Measurements from ENCODE around the gene FAM163B.

Gene FAM163B

DNA sequence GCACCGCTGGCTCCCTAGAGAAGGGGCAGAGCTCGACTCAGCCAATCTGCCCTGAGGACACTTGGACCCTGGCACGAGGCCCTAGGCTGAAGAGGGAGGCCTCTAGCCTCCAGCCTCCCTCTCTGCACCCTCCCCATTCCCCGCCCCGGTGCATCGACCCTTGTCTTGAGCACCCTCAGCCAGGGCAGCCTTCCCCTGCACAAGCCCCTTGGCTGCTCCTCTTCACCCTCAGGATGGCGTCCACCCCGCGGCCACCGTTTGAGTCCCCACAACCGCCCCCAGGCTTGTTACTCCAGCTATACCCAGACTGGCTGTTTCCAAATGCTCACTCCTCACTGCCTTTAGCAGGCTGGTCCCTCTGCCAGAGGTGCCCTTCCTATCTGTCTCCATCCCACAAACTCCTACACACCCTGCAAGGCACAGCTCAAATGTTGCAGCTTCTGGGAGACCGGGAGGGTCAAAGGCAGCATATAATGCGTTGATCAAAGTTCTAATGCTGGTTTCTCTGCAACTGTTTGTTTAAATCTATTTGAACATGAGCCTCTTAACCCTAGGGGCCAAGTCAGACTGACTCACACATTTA, 6.5 kb upstream of the FAM163B start:
- no peak for DNase-seq

DNA sequence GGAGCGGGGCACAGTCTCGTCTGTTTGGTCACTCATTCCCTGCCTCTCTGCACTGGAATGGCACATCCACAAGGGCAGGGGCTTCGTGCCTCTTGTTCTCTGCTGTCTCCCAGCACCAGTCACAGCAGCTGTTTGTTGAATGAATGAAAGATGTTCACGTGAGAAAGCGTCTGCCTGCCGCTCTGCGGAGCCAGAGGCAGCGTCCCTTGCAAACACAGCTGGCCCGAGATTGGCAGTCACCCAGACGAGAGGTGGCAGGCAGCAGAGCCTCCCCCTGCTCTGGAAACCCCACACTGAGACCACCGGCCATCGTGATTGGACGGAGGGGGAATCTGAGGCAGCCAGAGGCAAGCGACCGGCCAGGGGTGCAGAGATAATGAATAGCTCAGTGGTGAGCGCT, 6.0 kb upstream of the FAM163B start:
- DNase-seq: no peak

DNA sequence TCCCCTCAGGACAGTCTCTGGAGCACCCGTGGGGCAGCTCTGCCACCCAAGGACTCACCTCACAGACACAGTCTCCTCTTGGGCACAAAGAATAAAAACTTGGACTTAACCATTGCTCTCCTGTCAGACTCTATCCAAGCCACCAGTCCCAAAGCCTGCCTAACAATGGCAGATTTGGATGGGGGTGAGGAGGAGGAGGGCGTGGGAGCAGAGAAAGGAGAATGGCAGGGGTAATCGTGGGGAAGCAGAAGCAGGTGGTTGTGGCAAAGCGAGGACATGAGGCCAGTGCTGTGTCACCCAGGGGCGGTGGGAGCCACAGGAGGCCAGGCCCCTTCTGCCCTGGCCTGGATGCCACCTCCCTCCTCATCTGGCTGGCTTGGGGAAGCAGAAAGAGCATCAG, 5.5 kb upstream of the FAM163B start:
- no peak for DNase-seq

DNA sequence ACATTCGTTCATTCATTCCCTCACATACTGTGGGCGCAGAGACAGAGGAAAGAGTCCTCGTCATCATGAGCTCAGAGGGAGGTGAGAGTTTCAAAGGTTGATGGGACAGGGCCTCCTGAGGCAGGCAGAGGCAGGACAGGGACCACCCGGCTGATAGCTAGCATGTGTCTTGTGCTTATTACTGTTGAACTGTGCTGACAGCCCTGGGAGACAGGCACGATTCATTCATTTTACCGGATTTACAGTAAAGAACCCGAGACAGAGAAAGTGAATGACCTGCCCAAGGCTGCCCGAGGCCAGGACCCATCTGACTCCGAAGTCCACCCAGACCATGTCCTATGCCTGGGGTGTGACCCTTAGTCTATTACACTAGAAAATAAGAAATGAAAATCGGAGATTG, 4.9 kb upstream of the FAM163B start:
- DNase-seq: no peak

DNA sequence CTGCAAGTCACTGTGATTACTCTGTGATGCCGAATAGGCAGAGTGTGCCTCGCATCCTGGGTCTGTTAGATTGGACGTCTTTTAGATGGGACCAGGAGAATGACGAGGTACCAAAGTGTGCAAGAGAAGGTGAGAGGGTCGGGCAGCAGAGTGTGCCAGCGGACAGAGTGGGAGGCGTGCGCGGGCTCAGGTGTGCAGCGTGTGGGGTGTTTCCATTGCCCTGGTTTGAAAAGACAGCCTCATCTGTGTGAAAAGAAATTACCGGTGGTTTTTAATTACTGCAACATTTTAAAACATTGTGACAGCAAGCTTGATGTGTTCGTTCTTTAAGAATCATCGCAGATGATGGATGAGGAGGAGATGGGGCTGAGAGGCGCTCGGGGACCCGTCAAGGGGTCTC, 4.2 kb upstream of the FAM163B start:
- DNase-seq: no peak

DNA sequence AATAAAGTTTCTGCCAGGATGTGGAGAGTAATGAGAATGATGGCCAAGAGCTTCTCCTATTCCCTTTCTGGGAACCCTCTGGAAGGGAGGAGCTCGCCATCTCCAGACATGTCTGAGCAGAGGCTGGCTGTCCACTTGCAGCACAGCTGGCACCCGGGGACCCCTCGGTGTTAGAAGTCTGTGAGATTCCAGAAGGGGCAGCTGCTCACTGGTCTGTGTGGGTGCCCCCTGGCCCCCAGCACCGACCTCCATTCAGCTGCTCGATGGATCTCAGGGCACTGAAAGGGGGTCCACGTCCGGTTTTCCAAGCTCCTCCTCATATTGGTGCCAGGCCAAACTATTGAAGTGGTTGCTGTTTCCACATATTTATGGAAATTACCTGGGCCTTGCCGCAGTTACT, 3.6 kb upstream of the FAM163B start:
- no peak for DNase-seq

DNA sequence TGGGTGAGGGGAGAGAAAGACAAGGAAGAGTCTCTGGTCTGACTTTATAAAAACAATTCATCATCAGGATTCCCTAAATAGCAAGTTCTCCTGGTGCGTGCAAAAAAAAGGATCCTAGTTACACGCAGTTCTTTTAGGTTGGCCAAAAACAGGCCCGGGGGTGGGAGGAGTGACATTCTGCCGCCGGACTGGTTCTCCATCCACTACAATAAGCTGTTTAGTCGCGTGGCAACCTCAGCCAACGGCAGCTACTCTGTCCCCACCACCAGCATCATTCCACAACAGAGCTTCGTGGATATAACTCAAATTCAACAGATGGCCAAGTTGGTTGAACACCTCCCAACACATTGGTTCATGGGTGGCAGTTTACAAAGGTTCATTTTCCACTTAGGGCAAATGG, 2.9 kb upstream of the FAM163B start:
- no peak for DNase-seq

DNA sequence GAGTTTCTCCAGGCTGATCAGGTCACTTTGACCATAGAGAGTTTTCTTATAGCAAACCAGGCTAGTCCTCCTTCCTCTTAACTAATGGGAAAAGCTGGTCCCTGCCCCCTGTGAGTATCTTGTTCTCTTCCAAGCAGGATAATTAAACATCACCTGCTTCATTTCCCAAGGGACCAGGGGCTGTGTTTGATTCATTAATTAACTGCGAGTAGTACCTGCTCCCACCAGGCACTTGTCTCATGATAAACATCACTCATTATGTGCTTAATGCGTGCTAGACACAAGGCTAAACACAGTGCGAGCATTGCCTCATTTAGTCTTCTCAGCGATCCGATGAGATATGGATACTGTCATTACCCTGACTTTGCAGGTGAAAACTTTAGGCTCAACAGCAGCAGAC, 1.7 kb upstream of the FAM163B start:
- DNase-seq: no peak

DNA sequence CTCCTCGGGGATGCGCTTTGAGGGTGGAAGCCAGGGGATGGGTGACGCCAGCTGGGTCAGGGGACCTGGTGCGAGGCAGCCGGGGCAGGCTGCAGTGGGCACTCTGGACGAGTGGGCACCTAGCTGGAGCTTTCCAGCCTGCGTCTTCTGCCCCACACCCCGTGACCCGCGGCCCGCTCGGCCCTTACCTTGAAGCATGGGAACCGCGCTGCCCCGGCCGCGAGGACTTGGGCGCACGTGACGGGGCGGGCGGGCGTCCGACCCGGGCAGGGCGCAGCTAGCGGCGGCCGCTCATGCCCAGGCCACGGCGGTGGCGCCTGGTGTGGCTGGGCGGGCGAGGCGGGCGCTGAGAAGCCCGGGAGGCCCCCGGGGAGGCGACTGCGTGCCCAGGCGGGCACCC, 300 bp downstream of the FAM163B start:
- no peak for DNase-seq

DNA sequence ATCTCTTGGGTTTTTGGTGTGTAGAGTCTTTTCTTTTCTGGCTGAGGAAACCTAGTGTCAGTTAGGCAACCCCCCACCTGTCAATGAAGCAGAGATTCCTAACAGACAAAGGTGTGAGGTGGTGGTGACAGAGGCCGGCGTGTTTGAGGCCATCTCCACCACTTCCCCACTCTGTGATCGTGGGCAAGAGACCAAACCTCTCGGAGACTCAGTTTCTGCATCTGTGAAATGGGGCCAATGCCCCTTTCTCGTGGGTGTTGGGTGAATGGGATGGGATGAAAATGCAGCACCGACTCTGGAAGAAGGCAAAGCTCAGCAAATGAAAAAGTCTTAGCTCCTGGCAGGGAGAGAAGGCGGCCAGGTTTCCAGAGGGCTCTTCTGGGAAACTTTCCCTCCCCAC, 807 bp downstream of the FAM163B start:
- DNase-seq: no peak

DNA sequence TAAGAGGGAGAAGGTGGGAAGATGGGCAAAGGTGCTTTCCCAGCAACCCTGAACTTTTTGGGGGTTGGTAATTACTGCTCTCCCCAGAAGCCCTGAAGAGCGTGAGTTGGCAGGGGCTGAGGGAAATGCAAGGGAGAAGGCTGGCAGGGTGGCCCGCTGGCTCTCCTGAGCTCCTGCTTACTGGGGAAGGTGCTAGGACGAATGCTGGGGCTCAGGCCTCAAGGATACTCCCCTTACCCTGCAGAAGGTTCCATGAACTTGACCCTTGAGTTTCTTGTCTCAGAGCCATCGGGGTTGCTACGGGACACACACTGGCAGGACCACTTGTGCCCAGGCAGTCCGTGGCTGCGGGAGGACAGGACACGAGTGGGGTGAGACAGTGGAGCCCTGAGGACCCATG, 1.2 kb downstream of the FAM163B start:
- no peak for DNase-seq

DNA sequence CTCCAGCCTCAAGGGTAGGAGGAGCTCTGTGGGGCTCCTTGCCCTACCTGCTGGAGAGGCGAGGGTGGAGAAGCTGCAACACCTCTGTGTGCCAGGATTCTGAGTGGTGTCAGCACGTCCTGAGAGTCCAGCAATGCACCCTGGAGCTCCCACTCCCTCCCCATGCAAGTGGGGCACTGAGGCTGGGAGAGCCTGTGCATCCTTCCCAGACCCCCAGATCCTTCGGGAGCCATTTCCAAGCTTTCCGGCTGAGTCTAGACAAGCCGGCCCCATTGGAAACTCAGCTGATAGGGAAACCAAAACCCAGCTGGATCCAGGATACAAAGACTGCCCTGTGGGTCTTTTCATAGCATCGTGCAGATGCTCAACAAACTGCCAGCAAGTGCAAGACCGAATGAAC, 1.8 kb downstream of the FAM163B start:
- no peak for DNase-seq

DNA sequence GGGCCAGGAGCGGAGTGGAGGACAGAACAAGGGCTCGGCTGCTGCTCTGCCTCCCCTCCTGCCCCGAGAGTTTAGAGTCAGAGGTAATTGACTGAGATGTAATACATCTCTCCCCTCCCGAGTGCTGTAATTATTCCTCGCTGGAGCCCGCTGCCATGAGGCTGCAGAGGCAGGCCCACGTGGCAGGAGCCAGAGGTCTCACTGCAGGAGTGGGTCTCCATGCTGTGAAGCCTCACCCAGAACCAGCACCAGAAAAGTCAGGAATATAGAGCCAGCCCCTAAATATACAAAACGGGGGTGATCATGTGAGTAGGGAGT, 2.5 kb downstream of the FAM163B start:
- DNase-seq: no peak

DNA sequence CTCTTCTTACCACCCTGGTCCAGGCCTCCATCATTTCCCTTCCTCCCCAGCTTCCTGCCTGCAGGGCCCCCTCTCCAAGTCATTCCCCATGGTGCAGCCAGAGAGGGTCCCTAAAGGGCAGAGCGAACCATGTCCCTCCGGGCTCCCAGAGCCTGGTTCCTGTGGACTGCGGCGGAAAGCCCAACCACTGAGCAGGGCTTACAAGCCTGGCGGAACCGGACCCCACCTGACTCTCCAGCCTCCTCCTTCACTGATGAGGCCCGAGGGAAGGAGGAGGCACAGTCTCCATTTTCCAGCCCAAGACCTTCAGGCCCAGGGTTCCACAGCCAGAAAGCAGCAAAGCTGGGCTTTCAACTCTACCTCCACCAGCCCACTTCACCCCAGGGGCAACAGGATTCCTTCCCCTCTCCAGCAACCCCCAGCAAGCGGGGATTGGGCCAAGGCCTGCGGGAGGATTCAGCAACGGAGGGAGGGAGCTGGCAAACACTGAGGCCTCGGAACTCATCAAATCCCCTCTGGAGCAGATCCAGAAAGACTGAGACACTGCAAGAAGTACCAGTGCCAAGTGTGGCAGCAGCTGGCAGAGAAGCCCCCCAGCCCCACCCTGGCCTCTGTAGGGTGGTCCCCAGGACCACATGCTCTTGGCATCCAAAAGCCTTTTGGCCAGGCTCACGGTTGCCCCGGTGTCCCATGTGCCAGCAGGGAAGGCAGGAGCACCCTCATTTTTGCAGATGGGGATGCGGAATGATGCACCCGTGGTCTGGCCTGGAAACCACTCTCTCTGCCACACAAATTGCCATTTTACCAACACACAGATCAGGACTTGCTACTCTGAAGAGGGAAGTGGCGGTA, 3.1 kb downstream of the FAM163B start:
- DNase-seq: no peak

DNA sequence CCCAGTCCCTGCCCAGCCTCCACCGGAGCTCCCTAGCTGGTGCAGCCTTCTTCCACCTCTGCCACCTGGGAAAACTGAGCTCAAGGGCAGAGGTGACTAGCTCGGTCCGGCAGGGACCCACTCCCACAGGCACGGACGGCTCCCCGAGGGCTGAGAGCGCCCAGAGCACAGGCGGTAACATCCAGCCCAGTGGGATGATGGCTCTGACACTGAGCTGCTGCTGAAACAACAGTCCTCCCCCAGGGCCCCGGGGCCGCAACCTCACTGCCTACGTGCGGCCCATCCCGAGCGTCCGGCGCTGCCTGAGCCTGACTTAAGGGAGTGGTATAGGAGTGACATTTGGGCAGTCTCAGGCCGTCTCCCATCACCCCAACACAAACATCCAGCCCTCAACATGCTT, 3.7 kb downstream of the FAM163B start:
- no peak for DNase-seq

DNA sequence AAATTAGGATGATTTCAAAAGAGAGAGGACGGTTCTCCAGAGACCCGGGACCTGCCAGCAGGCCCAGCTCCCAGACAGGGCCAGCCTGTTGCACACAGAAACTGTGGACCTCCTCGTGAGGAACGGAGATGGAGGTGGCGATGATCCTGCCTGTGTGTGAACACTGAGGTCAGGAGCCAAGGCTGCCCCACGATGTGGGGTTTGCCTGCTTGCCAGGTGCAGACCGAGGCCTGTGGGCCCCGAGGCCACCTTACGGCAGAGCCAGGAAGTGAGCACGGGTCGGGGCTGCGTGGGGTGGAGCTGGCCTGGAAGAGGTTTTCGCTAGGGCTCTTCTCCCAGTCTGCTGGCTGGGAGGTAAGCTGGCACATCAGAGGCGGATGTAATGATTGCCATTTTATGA, 4.3 kb downstream of the FAM163B start:
- DNase-seq: no peak

DNA sequence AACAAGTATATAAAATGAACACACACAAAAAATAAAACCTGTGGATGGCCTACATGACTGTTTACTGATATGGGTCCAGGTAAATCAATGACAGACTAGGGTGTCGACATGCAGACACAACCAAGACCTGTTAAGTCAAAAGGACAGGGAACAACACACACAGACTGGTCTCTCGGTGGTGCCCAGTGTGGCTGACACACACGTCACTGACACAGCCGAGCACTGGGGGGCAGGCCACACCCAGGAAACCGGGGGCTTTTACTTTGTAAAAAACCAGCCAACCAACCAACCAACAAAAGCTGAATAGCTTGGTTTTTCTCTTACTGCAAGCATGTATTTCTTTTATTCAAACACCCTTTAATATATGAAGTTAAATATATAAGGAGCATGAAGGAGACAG, 5.0 kb downstream of the FAM163B start:
- DNase-seq: no peak

DNA sequence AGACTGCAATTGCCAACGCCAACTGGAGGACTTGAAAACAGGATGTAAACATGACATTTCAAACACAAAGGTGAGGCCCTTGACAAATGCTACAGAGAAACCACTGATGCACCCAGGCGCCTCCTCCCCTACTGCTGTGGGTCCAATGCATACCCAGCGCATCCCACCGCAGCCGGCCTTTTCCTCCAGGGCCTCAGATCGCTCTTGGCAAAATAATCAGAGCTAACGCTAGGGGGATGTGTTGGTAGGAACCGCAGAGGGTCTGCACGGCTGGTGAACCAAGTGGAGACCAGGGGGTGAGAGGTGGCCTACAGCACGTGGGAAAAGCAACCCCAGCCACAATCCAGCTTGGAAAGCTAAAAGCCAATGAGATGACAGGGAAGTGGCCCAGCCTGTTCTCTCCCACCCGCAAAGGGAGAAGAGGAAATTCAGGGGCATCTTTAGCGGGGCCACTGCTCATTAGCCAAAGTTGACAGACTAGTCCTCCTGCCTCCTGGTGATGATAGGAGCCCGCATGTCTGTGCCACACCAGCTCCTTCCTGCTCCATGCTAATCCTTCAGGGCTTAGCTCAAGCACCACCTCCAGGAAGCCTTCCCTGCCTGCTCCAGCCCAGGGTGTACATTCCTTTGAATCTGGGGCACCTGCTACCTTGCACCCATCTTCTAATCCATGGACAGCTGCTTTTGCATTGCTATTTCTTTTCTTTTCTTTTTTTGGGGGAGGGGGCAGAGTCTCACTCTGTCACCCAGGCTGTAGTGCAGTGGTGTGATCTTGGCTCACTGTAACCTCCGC, 5.9 kb downstream of the FAM163B start:
- DNase-seq: no peak

DNA sequence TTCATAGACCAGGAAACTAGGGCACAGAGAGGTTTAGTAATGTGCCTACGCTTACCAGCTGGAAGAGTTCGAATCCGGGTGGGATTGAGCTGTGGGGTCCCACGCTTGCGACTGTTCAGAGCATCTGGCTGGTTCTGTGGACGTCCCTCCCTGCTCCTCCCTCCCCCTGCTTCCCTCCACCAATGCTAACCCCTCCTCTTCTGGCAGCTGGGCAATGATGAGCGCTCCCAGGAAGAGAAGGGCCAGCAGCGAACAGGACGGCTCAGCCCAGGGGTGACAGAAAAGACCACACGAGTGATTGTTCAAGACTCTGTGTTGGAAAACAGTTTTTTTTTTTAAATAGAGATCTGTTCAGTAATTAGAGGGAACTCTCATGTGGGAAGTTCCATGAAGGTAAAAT, 6.9 kb downstream of the FAM163B start:
- DNase-seq: no peak

DNA sequence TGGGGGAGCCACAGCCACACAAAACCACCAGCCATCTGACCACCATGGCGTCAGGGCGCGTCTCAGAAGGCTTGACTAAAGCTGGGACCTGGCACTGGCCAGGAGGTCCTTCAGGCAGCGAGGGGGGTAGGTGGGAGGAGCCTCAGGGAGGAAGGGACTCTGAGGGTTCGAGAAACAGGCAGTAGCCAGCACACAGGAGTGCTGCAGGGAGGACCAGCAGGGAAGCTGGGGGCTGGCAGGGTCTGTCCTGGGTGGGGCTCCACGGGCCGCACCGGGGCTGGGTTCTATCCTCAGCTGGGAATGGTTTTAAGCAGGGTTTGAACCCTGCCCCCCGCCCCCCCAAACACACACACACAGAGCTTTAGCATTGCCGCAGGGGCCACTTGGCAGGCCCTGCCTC, 7.4 kb downstream of the FAM163B start:
- DNase-seq: no peak

DNA sequence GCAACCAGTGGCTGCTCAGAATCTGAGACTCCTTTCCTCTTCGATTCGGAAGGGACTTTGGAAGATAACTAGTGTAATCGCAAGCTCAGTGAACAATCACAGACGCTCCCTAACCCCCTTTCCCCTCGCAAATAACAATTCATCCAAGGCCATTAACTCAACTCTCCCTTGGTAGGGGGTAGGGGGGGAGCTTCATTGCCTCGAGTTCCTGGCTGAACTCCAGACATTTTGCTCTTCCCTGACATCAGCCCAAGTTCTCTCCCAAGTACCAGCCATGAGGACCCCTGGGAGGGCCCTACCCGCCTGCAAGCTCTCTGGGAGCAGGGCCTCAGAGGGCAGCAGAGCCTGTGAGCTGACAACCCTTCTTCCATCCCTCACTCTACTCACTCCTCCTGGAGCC, 8.4 kb downstream of the FAM163B start:
- no peak for DNase-seq

DNA sequence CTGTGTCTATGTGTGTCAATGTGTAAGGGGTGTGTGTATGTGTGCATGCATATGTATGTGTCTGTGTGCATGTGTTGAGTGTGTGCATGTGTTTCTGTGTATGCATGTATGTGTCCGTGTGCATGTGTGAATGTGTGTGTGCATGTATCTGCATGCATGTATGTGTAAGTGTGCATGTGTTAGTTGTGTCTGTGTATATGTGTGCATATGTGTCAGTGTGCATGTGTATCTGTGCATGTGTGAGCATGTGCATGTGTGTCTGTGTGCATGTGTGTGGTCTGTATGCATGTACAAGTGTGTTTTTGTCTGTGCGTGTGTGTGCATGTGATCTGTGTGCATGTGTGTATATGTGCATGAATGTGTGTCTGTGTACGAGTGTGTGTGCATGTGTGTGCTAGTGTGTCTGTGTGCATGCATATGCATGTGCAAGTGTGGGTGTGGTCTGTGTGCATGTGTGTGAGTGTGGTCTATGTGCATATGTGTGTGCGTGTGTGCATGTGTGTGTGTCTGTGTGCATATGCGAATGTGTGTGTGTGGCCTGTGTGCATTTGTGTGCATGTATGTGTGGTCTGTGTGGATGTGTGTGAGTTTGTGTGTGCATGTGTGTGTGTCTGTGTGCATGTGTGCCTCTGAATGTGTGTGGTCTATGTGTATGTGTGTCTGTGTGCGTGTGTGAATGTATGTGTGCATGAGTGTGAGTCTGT, 9.6 kb downstream of the FAM163B start:
- no peak for DNase-seq

DNA sequence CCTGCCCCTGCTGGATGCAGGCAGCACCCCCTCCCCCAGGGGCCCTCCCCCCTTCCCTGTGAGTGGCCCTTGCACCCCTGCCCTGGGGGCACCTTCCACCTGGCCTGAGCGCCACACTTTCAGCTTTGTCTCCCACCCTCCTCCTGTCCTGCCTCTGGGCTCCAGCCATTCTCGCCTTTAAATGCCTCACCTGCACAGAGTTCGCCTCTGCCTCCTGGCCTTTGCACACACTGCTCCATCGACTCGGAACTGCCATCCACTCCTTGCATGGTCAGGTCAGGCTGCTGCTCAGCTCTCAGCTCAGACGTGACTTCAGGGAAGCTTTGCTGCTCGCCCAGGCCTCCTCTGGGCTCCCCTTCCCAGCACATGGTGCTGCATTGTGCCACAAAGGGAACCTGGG, 10.2 kb downstream of the FAM163B start:
- no peak for DNase-seq

Data from activated CD8-positive, alpha-beta memory T cell treated with anti-CD3 and anti-CD28 coated beads, Interleukin-2, amount 50 U/mL, for 48 hours (primary cell).